Subcutaneous adipose tissue (tissue), 4 donors: ENCODE results near the gene CTTN. TPM values are rescaled to one million over a fixed set of nuclear protein-coding genes. Genes with fewer than 3 reads are reported as not detected.

Experiments used
- CTCF ChIP-seq: fragments of 450-650 bp; IDR thresholded peaks from one replicate; pipeline ENCODE4 v1.5.1; 2016; ENCODE audit warnings: low read depth, mild to moderate bottlenecking, control low read depth, antibody characterized with exemption, moderate library complexity
- total RNA-seq, 4 donors: library from RNA; depleted of rRNA; stranded (reverse); fragments of >200 nt; gene quantifications; one replicate each; pipeline ENCODE4 v1.1.0, GENCODE V29; 2016

CTTN gene
- total RNA-seq, 4 donors from 2014 or later: 170 to 264 (median 181) TPM

- TF ChIP-seq CTCF: no peak
Measured at GRCh38 chr11:70460964-70461363, 62.6 kb downstream of the CTTN start.

- TF ChIP-seq CTCF: no peak
Measured at GRCh38 chr11:70462818-70463477, 64.6 kb downstream of the CTTN start.

GRCh38 chr11:70463478-70464255, 65.3 kb downstream of the CTTN start:
- TF ChIP-seq CTCF: no peak

- TF ChIP-seq CTCF: no peak
Measured at GRCh38 chr11:70464509-70465361, 66.4 kb downstream of the CTTN start.

- TF ChIP-seq CTCF: no peak
Measured at GRCh38 chr11:70466154-70466553, 67.8 kb downstream of the CTTN start.

GRCh38 chr11:70466596-70466995, 68.3 kb downstream of the CTTN start:
- no peak for TF ChIP-seq CTCF
